Gastroesophageal sphincter (tissue), 4 donors: Measurements from ENCODE around the gene GLTP. TPM values are rescaled to one million over a fixed set of nuclear protein-coding genes. Genes with fewer than 3 reads are reported as not detected.

ENCODE experiments used
- ATAC-seq: fragments of 150-250 bp; one replicate; pipeline ENCODE4 v1.9.1; 2016; ENCODE audit warnings: mild to moderate bottlenecking, moderate library complexity
- H3K27ac ChIP-seq, 4 donors: fragments of 200-600 bp; sonication (generic) in 3 of 4; 1 replicate in 3 of 4; 2 replicates in 1 of 4; pipeline ENCODE4 v1.5.1; 2016 to 2019
- H3K27me3 ChIP-seq: fragments of 200-600 bp; sonication (generic); one replicate; pipeline ENCODE4 v1.5.1; 2019
- H3K36me3 ChIP-seq, 2 donors: fragments of 200-600 bp; sonication (generic); one replicate each; pipeline ENCODE4 v1.5.1; 2019; ENCODE audit warnings: control low read depth in 1 of 2
- H3K4me1 ChIP-seq, 3 donors: fragments of 200-600 bp; sonication (generic); 1 replicate in 2 of 3; 2 replicates in 1 of 3; pipeline ENCODE4 v1.5.1; 2016 to 2019; ENCODE audit warnings: control low read depth in 2 of 3
- H3K4me3 ChIP-seq, 2 donors: fragments of 200-600 bp; sonication (generic); one replicate each; pipeline ENCODE4 v1.5.1; 2019; ENCODE audit warnings: mild to moderate bottlenecking in 1 of 2, moderate library complexity in 1 of 2
- H3K9me3 ChIP-seq, 3 donors: fragments of 200-600 bp; sonication (generic); one replicate each; pipeline ENCODE4 v1.5.1; 2017 to 2019; ENCODE audit warnings: control low read depth in 2 of 3
- EP300 ChIP-seq: sonication (generic); formaldehyde crosslinking; IDR thresholded peaks from one replicate; pipeline ENCODE4 v1.6.1; 2017; ENCODE audit warnings: antibody characterized with exemption, mild to moderate bottlenecking
- POLR2A ChIP-seq, 2 donors: fragments of 450-650 bp; IDR thresholded peaks; one replicate each; pipeline ENCODE4 v1.6.1; 2017; ENCODE audit warnings: antibody characterized with exemption in 2 of 2, mild to moderate bottlenecking in 2 of 2, moderate library complexity in 1 of 2
- POLR2AphosphoS5 ChIP-seq: sonication (generic); formaldehyde crosslinking; IDR thresholded peaks from one replicate; pipeline ENCODE4 v1.6.1; 2017; ENCODE audit warnings: antibody characterized with exemption
- WGBS, 2 donors: methylation state at CpG; one replicate each; pipeline ENCODE4 v1.1.5; 2018; ENCODE audit warnings: low coverage in 1 of 2; 5-methylcytosine and 5-hydroxymethylcytosine counted together
- total RNA-seq, 4 donors: library from RNA; depleted of rRNA; stranded (reverse); fragments of >200 nt; gene quantifications; one replicate each; pipeline ENCODE4 v1.1.0, GENCODE V29; 2016
- TF ChIP-seq, protein P1 (sequence below), 4 experiments: fragments of 200-600 bp in 2 of 4; fragments of 450-650 bp in 2 of 4; sonication (generic) in 1 of 4; IDR thresholded peaks; one replicate each; pipeline ENCODE4 v1.5.1; 2017 to 2019; ENCODE audit warnings: antibody characterized with exemption in 4 of 4, mild to moderate bottlenecking in 2 of 4, moderate library complexity in 2 of 4

The GLTP gene
- total RNA-seq, 4 donors from 2014 or later = 35.2 to 70.3 (median 51.8) TPM

DNA sequence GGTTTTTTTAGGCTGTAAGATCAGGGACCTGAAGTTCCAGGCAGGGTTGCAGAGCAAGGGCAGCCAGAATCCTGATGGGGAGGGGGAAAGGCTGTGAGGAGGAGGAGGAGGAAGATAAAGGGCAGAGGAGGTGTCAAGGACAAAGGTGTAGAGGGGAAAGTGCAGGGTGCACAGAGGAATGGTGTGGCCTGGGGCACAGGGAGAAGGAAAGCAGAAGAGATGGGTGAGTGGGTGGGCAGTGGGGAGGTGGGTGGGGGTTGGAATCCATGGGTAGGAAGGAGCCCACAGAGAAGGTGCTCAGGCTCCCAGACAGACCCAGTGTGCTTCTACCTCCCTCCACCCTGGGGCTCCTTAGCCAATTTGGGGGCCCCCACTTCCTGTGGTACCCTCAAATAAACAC, 58.4 kb downstream of the GLTP start:
- Histone ChIP-seq H3K27ac (no peak overlapping the region), H3K4me3 (no peak overlapping the region), H3K9me3 (no peaks in the 10 kb centered on the region), H3K27me3 (peaks cover 40% of the 10 kb centered on the region), H3K36me3 (no peaks in the 10 kb centered on the region), H3K4me1 (no peaks in the 10 kb centered on the region)
- TF ChIP-seq, protein P1, sequence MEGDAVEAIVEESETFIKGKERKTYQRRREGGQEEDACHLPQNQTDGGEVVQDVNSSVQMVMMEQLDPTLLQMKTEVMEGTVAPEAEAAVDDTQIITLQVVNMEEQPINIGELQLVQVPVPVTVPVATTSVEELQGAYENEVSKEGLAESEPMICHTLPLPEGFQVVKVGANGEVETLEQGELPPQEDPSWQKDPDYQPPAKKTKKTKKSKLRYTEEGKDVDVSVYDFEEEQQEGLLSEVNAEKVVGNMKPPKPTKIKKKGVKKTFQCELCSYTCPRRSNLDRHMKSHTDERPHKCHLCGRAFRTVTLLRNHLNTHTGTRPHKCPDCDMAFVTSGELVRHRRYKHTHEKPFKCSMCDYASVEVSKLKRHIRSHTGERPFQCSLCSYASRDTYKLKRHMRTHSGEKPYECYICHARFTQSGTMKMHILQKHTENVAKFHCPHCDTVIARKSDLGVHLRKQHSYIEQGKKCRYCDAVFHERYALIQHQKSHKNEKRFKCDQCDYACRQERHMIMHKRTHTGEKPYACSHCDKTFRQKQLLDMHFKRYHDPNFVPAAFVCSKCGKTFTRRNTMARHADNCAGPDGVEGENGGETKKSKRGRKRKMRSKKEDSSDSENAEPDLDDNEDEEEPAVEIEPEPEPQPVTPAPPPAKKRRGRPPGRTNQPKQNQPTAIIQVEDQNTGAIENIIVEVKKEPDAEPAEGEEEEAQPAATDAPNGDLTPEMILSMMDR (IDR thresholded peaks at IDR 0.05) = no peak
- TF ChIP-seq POLR2A (IDR thresholded peaks at IDR 0.05) (no peak), POLR2AphosphoS5 (no peak)
- ATAC-seq = no peak

DNA sequence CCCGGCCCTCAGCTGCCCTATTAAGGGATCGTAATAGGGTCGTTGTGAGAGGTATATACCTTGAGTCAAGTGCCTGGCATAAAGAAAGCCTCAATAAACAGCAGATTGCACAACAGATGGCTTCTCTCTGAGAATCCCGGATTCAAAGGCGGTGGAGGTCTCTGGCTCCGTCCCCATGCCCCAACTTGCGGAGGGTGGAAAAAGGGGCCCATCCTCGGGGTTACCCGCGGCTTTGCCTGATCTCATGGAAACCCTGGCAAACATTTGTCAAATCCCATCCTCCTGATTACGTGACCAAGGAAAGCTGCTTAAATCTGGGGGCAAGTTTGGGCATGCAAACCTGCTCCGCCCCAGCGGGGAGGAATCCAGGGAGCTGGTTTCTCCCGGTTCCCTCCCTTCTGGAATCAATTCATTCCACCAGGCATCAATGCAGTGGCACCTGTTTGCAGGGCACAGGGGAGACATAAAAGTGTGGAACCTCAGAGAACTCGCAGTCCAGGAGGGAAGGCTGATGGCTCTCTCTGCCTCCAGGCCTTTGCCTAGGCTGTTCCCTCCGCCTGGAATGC, 59.4 kb downstream of the GLTP start:
- TF ChIP-seq POLR2AphosphoS5 (no peak), POLR2A (IDR thresholded peaks at IDR 0.05) (no peak), EP300 (no peak)
- TF ChIP-seq, protein P1 (IDR thresholded peaks at IDR 0.05) = no peak
- 88 to 92% methylated on average over 3 to 12 of the region's 16 CpGs for WGBS, 2 donors
- Histone ChIP-seq H3K4me3 (no peak overlapping the region), H3K4me1 (no peaks in the 10 kb centered on the region), H3K27me3 (peaks cover 41% of the 10 kb centered on the region), H3K36me3 (no peaks in the 10 kb centered on the region), H3K27ac (no peak overlapping the region), H3K9me3 (no peaks in the 10 kb centered on the region)
- ATAC-seq = no peak

DNA sequence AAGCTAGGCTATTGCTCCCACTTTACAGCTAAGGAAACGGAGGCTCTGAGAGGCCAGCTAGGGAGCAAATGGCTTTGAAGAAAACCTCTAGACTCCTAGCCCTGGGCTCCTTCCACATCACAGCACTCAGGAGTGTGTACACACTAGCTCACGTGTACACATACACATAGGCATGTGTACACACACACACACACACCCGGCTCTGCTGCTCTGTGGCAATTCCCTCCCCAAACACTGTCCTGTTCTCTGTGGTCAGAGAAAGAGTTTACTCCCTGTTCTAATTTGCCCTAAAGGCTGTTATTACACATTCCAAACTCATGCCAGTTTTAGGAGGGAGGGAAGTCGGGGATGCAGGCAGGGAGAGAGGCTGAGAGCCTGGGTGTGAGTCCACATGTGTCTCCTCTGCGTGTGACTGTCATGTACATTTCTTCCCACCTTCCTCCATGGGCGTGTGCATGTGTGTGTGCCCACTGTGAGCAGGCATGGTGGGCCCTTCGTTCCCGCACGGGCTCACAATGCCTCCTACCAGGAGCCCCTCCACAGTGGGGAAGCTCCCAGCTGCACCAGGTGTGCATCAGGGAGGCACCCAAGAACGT, 61.3 kb downstream of the GLTP start:
- H3K9me3 ChIP-seq = no peaks in the 10 kb centered on the region
- ATAC-seq = no peak
- no peak overlapping the region for H3K27ac ChIP-seq
- no peaks in the 10 kb centered on the region for H3K36me3 ChIP-seq
- WGBS, 2 donors = 40 to 50% methylated on average over 3 to 8 of the region's 10 CpGs
- TF ChIP-seq, protein P1 (IDR thresholded peaks at IDR 0.05) = no peak
- TF ChIP-seq EP300 (no peak), POLR2A (IDR thresholded peaks at IDR 0.05) (no peak), POLR2AphosphoS5 (no peak)
- no peaks in the 10 kb centered on the region for H3K4me1 ChIP-seq
- H3K4me3 ChIP-seq = no peak overlapping the region
- peaks cover 42% of the 10 kb centered on the region for H3K27me3 ChIP-seq

DNA sequence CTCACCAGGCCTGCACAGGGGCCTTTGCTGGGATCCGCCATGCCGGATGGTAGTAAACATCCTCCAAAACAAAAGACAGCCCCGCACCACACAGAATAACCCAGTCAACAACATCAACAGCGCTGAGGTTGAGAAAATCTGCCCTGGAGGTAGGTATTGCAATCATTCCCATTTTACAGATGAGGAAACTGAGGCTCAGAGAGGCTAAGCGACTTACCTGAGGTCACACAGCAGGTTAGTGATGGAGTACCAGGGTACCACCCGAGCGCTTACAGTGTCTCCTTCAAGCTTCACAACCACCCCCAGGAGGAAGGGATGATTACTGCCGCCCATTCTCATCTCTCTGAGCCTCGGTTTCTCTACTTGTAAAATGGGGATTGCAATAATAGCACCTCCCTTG, 62.1 kb downstream of the GLTP start:
- no peak overlapping the region for H3K27ac ChIP-seq
- WGBS, 2 donors = 87 to 89% methylated on average over 4 to 9 of the region's 9 CpGs
- ATAC-seq = no peak
- TF ChIP-seq, protein P1 (IDR thresholded peaks at IDR 0.05) = no peak
- TF ChIP-seq POLR2A (IDR thresholded peaks at IDR 0.05) (no peak), POLR2AphosphoS5 (no peak)
- no peak overlapping the region for H3K4me3 ChIP-seq
- no peaks in the 10 kb centered on the region for H3K4me1 ChIP-seq
- H3K36me3 ChIP-seq = no peaks in the 10 kb centered on the region
- H3K9me3 ChIP-seq = no peaks in the 10 kb centered on the region
- H3K27me3 ChIP-seq = peaks cover 43% of the 10 kb centered on the region

DNA sequence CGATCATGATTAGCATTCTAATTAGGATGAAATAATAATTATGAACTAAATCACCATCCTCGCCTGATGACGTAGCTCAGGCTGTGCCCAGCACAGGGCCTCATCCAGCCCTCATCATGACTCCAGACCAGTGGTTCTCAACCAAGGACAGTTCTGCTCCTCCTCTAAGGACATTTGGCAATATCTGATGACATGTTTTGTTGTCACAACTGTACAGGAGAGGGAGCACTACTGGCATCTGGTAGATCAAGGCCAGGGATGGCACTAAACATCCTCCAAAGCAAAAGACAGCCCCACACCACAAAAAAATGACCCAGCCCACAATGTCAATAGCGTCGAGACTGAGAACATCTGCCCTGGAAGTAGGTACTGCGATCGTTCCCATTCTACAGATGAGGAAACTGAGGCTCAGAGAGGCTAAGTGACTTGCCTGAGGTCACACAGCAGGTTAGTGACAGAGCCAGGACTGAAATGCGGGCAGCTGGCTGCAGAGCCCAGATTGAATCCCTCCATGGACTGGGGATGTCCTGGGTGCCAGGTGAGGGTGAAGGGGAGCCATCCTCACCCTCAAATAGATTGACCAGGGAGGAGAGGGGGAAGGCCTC, 62.6 kb downstream of the GLTP start:
- TF ChIP-seq EP300 (no peak), POLR2AphosphoS5 (no peak), POLR2A (IDR thresholded peaks at IDR 0.05) (no peak)
- TF ChIP-seq, protein P1 (IDR thresholded peaks at IDR 0.05) = no peak
- no peaks in the 10 kb centered on the region for H3K36me3 ChIP-seq
- H3K4me1 ChIP-seq = no peaks in the 10 kb centered on the region
- no peak for ATAC-seq
- H3K9me3 ChIP-seq = no peaks in the 10 kb centered on the region
- WGBS, 2 donors = 84 to 90% methylated on average over 5 of the region's 8 CpGs
- H3K4me3 ChIP-seq = no peak overlapping the region
- H3K27me3 ChIP-seq = peaks cover 49% of the 10 kb centered on the region
- no peak overlapping the region for H3K27ac ChIP-seq
